Activated B cell treated with CpG ODN at 0.5 μM for 24 hours (primary cell): ENCODE data around the gene FAM200A. TPM values are rescaled to one million over a fixed set of nuclear protein-coding genes. Genes with fewer than 3 reads are reported as not detected.

ENCODE experiments used
- ATAC-seq: fragments of 200-7000 bp; cut with Tn5 transposase; one replicate; pipeline ENCODE4 v1.10.0; 2021; ENCODE audit warnings: low read depth, mild to moderate bottlenecking, moderate library complexity
- CTCF ChIA-PET: fragments of 350-600 bp; sonication (Branson Sonifier 250); formaldehyde crosslinking; loops from one replicate; lab custom pipeline; 2021; ENCODE audit warnings: antibody characterized with exemption; lab: Charles Lee
- POLR2A ChIA-PET: fragments of 350-600 bp; sonication (Branson Sonifier 250); formaldehyde crosslinking; loops from one replicate; lab custom pipeline; 2021; ENCODE audit warnings: antibody characterized with exemption; lab: Charles Lee
- DNase-seq: peaks from one replicate; pipeline ENCODE4 v3.0.0; 2022
- H3K27ac Mint-ChIP-seq: one replicate; pipeline ENCODE4 v1.8.0; 2020; ENCODE audit warnings: mixed read lengths
- H3K27me3 Mint-ChIP-seq: one replicate; pipeline ENCODE4 v1.8.0; 2021; ENCODE audit warnings: mixed read lengths
- H3K36me3 Mint-ChIP-seq: one replicate; pipeline ENCODE4 v1.8.0; 2021; ENCODE audit warnings: low read depth, mixed read lengths
- H3K4me1 Mint-ChIP-seq: one replicate; pipeline ENCODE4 v1.8.0; 2021; ENCODE audit warnings: mixed read lengths
- H3K4me3 Mint-ChIP-seq: one replicate; pipeline ENCODE4 v1.8.0; 2020; ENCODE audit warnings: mild to moderate bottlenecking, mixed read lengths
- H3K9me3 Mint-ChIP-seq: one replicate; pipeline ENCODE4 v1.8.0; 2020; ENCODE audit warnings: mixed read lengths
- CTCF ChIP-seq: fragments of 200-600 bp; IDR thresholded peaks from one replicate; pipeline ENCODE4 v1.8.0; 2022; ENCODE audit warnings: antibody characterized with exemption, mild to moderate bottlenecking
- intact Hi-C: fragments of 100-400 bp; cut with micrococcal nuclease; formaldehyde crosslinking; loops from one replicate; pipeline ENCODE4 v1.15.1; 2024
- total RNA-seq: library from RNA; stranded (reverse); gene quantifications from 2 replicates; pipeline ENCODE4 v1.2.3, GENCODE V29; 2022

Gene FAM200A
- total RNA-seq, 1 donor from 2014 or later: 9.3 TPM

GRCh38 chr7:99531354-99531765 lies 20.6 kb downstream of the FAM200A start:
- no peak for DNase-seq
- Mint-ChIP-seq H3K4me1 (no peaks in the 10 kb centered on the region), H3K4me3 (no peak overlapping the region), H3K27me3 (no peaks in the 10 kb centered on the region), H3K27ac (no peak overlapping the region), H3K9me3 (peaks cover 27% of the 10 kb centered on the region), H3K36me3 (peaks cover 65% of the 10 kb centered on the region)
- no peak for TF ChIP-seq CTCF
- intact Hi-C loops: no loop called here
- ATAC-seq: no peak
- ChIA-PET CTCF (no interaction called here), POLR2A (interaction anchor here (0.8 kb wide), 1 partner anchor 27 kb away, joined by 4 read pairs; the partner anchor contains the start of gene ZNF655)

GRCh38 chr7:99525713-99526440 lies 26.0 kb downstream of the FAM200A start:
- no peak overlapping the region for H3K27ac Mint-ChIP-seq
- no peak overlapping the region for H3K4me3 Mint-ChIP-seq
- H3K9me3 Mint-ChIP-seq: peaks cover 4% of the 10 kb centered on the region
- DNase-seq (no peak), ATAC-seq (no peak)
- H3K4me1 Mint-ChIP-seq: no peaks in the 10 kb centered on the region
- no peak for TF ChIP-seq CTCF
- intact Hi-C loops: no loop called here
- no peaks in the 10 kb centered on the region for H3K27me3 Mint-ChIP-seq
- H3K36me3 Mint-ChIP-seq: peaks cover 58% of the 10 kb centered on the region
- ChIA-PET POLR2A (no interaction called here), CTCF (interaction anchor here (0.9 kb wide), 1 partner anchor 54 kb away, joined by 3 read pairs; no protein-coding TSS in a partner anchor)

- no peak for TF ChIP-seq CTCF
- ChIA-PET CTCF (no interaction called here), POLR2A (interaction anchor here (1.3 kb wide), 1 partner anchor 16 kb away, joined by 3 read pairs; no protein-coding TSS in a partner anchor)
- Mint-ChIP-seq H3K27ac (no peak overlapping the region), H3K9me3 (no peaks in the 10 kb centered on the region), H3K27me3 (no peaks in the 10 kb centered on the region), H3K4me1 (no peaks in the 10 kb centered on the region), H3K4me3 (no peak overlapping the region), H3K36me3 (peaks cover 45% of the 10 kb centered on the region)
- DNase-seq: no peak
- intact Hi-C loops: no loop called here
- ATAC-seq: no peak
Measured at GRCh38 chr7:99521399-99521798, 30.5 kb downstream of the FAM200A start.

GRCh38 chr7:99514050-99514449 lies 37.9 kb downstream of the FAM200A start:
- intact Hi-C loops: no loop called here
- ChIA-PET POLR2A (interaction anchor here (1.2 kb wide), 1 partner anchor 10 kb away, joined by 3 read pairs; the partner anchor contains the start of gene ZKSCAN5), CTCF (no interaction called here)
- H3K9me3 Mint-ChIP-seq: no peaks in the 10 kb centered on the region
- H3K27ac Mint-ChIP-seq: no peak overlapping the region
- H3K36me3 Mint-ChIP-seq: peaks cover 43% of the 10 kb centered on the region
- no peaks in the 10 kb centered on the region for H3K27me3 Mint-ChIP-seq
- H3K4me3 Mint-ChIP-seq: no peak overlapping the region
- DNase-seq: no peak
- H3K4me1 Mint-ChIP-seq: peaks cover 5% of the 10 kb centered on the region
- no peak for ATAC-seq
- no peak for TF ChIP-seq CTCF

GRCh38 chr7:99505324-99505662 lies 46.6 kb downstream of the FAM200A start:
- ATAC-seq (no peak), DNase-seq (no peak)
- Mint-ChIP-seq H3K27ac (peak overlapping the region; percentile 98), H3K27me3 (no peaks in the 10 kb centered on the region), H3K4me1 (peaks cover 33% of the 10 kb centered on the region), H3K4me3 (peak overlapping the region; percentile 98), H3K9me3 (no peaks in the 10 kb centered on the region), H3K36me3 (peaks cover 7% of the 10 kb centered on the region)
- intact Hi-C loops: loop anchor here (1.0 to 2.0 kb wide), 3 partner anchors 67 to 510 kb away; partner anchors contain the start of genes ARPC1B, CPSF4, PTCD1 and ZKSCAN1
- ChIA-PET POLR2A (interaction anchor here (0.6 to 4.6 kb wide), 24 partner anchors 16 to 1713 kb away, joined by 3 to 69 read pairs (median 6); partner anchors contain the start of genes ARPC1A, ATP5MF, BUD31 and CPSF4), CTCF (no interaction called here)
- TF ChIP-seq CTCF: no peak
